OCI-LY1 (cell line): ENCODE data around the gene PLG.
"Not testable (repeated sequence)": the region's sequence is repeated elsewhere in the genome, so short reads cannot be mapped to it uniquely, and the experiment has no call there.

Experiments
- H2AFZ ChIP-seq: fragments of 200-600 bp; sonication (generic), shearing (Covaris generic); 2 replicates; pipeline ENCODE4 v1.6.0; 2014; ENCODE audit warnings: antibody characterized with exemption, mild to moderate bottlenecking, low read length
- H3F3A ChIP-seq: fragments of 200-600 bp; sonication (generic), shearing (Covaris generic); 2 replicates; pipeline ENCODE4 v1.6.0; 2014; ENCODE audit warnings: mild to moderate bottlenecking, antibody characterized with exemption, low read length, moderate library complexity; ENCODE audit not compliant: insufficient read depth
- H3K27ac ChIP-seq: fragments of 200-600 bp; sonication (generic); 2 replicates; pipeline ENCODE4 v1.5.1; 2014; ENCODE audit warnings: low read length, mixed run types, mild to moderate bottlenecking, low read depth; ENCODE audit not compliant: poor library complexity, severe bottlenecking
- H3K27me3 ChIP-seq: fragments of 200-600 bp; sonication (generic); 2 replicates; pipeline ENCODE4 v1.6.0; 2014; ENCODE audit warnings: antibody characterized with exemption, mild to moderate bottlenecking, low read length, moderate library complexity; ENCODE audit not compliant: insufficient read depth
- H3K36me3 ChIP-seq: fragments of 200-600 bp; sonication (generic); 2 replicates; pipeline ENCODE4 v1.6.1; 2014; ENCODE audit warnings: mild to moderate bottlenecking, antibody characterized with exemption, low read length, moderate library complexity, mixed read lengths; ENCODE audit not compliant: insufficient read depth
- H3K4me1 ChIP-seq: fragments of 200-600 bp; sonication (generic); 2 replicates; pipeline ENCODE4 v1.5.1; 2014; ENCODE audit warnings: mild to moderate bottlenecking, low read length, moderate library complexity; ENCODE audit not compliant: insufficient read depth, severe bottlenecking
- H3K4me2 ChIP-seq: fragments of 200-600 bp; sonication (generic), shearing (Covaris generic); 2 replicates; pipeline ENCODE4 v1.6.1; 2014; ENCODE audit warnings: low read length
- H3K4me3 ChIP-seq: fragments of 200-600 bp; sonication (generic); 2 replicates; pipeline ENCODE4 v1.5.1; 2014; ENCODE audit warnings: low read length, low read depth, mild to moderate bottlenecking, mixed read lengths; ENCODE audit not compliant: poor library complexity, severe bottlenecking
- H3K79me2 ChIP-seq: fragments of 200-600 bp; shearing (Covaris generic); 2 replicates; pipeline ENCODE4 v1.6.1; 2016; ENCODE audit warnings: mixed run types, low read length, mixed read lengths; ENCODE audit not compliant: insufficient read depth
- H3K9ac ChIP-seq: fragments of 200-600 bp; sonication (generic), shearing (Covaris generic); 2 replicates; pipeline ENCODE4 v1.6.1; 2014; ENCODE audit warnings: mild to moderate bottlenecking, low read length, mixed read lengths
- H3K9me2 ChIP-seq: fragments of 200-600 bp; sonication (generic), shearing (Covaris generic); 2 replicates; pipeline ENCODE4 v1.6.1; 2014; ENCODE audit warnings: low read depth, mild to moderate bottlenecking, low read length, mixed read lengths
- H3K9me3 ChIP-seq: fragments of 200-600 bp; shearing (Covaris generic); 2 replicates; pipeline ENCODE4 v1.6.1; 2014; ENCODE audit warnings: low read length, mixed read lengths
- H4K20me1 ChIP-seq: fragments of 200-600 bp; sonication (generic), shearing (Covaris generic); 2 replicates; pipeline ENCODE4 v1.6.0; 2016; ENCODE audit warnings: mild to moderate bottlenecking, low read length; ENCODE audit not compliant: insufficient read depth
- CTCF ChIP-seq: fragments of 200-600 bp; sonication (generic), shearing (Covaris generic); IDR thresholded peaks from 2 replicates; pipeline ENCODE4 v1.5.1; 2017; ENCODE audit warnings: mild to moderate bottlenecking, antibody characterized with exemption, low read length, moderate library complexity, mixed read lengths
- EZH2 ChIP-seq: fragments of 200-600 bp; sonication (generic), shearing (Covaris generic); IDR thresholded peaks from 2 replicates; pipeline ENCODE4 v1.8.0; 2017; ENCODE audit warnings: borderline replicate concordance, mixed run types, mild to moderate bottlenecking, antibody characterized with exemption, low read length, moderate library complexity, mixed read lengths

The PLG gene

GRCh38 chr6:160774399-160774798 is 72.4 kb downstream of the PLG start:
- H3F3A ChIP-seq, result no peaks in the 10 kb centered on the region
- no peaks in the 10 kb centered on the region for H3K9me3 ChIP-seq
- no peak overlapping the region for H3K27ac ChIP-seq
- H3K9me2 ChIP-seq, result no peaks in the 10 kb centered on the region
- no peak overlapping the region for H3K4me2 ChIP-seq
- no peaks in the 10 kb centered on the region for H3K36me3 ChIP-seq
- H3K4me3 ChIP-seq, result no peak overlapping the region
- H3K79me2 ChIP-seq, result no peaks in the 10 kb centered on the region
- no peak overlapping the region for H3K9ac ChIP-seq
- H3K27me3 ChIP-seq, result no peaks in the 10 kb centered on the region
- H2AFZ ChIP-seq, result no peak overlapping the region
- H4K20me1 ChIP-seq, result no peaks in the 10 kb centered on the region
- no peak for TF ChIP-seq CTCF
- TF ChIP-seq EZH2, result no peak
- H3K4me1 ChIP-seq, result no peaks in the 10 kb centered on the region

GRCh38 chr6:160775792-160776580 is 73.9 kb downstream of the PLG start:
- no peak overlapping the region for H3K4me3 ChIP-seq
- H3F3A ChIP-seq, result no peaks in the 10 kb centered on the region
- no peaks in the 10 kb centered on the region for H3K36me3 ChIP-seq
- H3K9me2 ChIP-seq, result no peaks in the 10 kb centered on the region
- no peaks in the 10 kb centered on the region for H3K27me3 ChIP-seq
- no peak for TF ChIP-seq EZH2
- no peak for TF ChIP-seq CTCF
- no peak overlapping the region for H3K27ac ChIP-seq
- H3K4me2 ChIP-seq, result no peak overlapping the region
- H3K9ac ChIP-seq, result no peak overlapping the region
- H3K9me3 ChIP-seq, result no peaks in the 10 kb centered on the region
- no peaks in the 10 kb centered on the region for H3K4me1 ChIP-seq
- no peaks in the 10 kb centered on the region for H4K20me1 ChIP-seq
- H3K79me2 ChIP-seq, result no peaks in the 10 kb centered on the region
- H2AFZ ChIP-seq, result no peak overlapping the region

GRCh38 chr6:160779095-160779494 is 77.1 kb downstream of the PLG start:
- H3K9me3 ChIP-seq, H3K4me1 ChIP-seq, H3K27me3 ChIP-seq: not testable (repeated sequence)

GRCh38 chr6:160780656-160781055 is 78.6 kb downstream of the PLG start:
- H3K4me2 ChIP-seq, H3K4me3 ChIP-seq, H4K20me1 ChIP-seq, H3K27ac ChIP-seq, H3K36me3 ChIP-seq, H2AFZ ChIP-seq, H3F3A ChIP-seq, H3K9me2 ChIP-seq, H3K9me3 ChIP-seq, H3K79me2 ChIP-seq, H3K4me1 ChIP-seq, H3K9ac ChIP-seq, H3K27me3 ChIP-seq: not testable (repeated sequence)

More at GRCh38 chr6:160779095-160779494, 77.1 kb downstream of the PLG start:
- not testable (repeated sequence) for H3K4me3 ChIP-seq, H3K36me3 ChIP-seq, H3K79me2 ChIP-seq, H3K4me2 ChIP-seq, H3K9ac ChIP-seq, H3K9me2 ChIP-seq, H3F3A ChIP-seq, H3K27ac ChIP-seq, H2AFZ ChIP-seq, H4K20me1 ChIP-seq
